Measurements from ENCODE around the gene VSIG10.

Gene VSIG10

GRCh38 chr12:118017926-118018325 lies 85.9 kb downstream of the VSIG10 start:
- no peak for TF ChIP-seq CTCF (IDR thresholded peaks at IDR 0.05)

GRCh38 chr12:118016424-118017264 lies 87.2 kb downstream of the VSIG10 start, which contains the start of gene RFC5:
RFC5 (plus strand) TSS chr12:118016703; CDS start chr12:118016828, 125 bp downstream.
- no peak for TF ChIP-seq CTCF (IDR thresholded peaks at IDR 0.05)

- TF ChIP-seq CTCF (IDR thresholded peaks at IDR 0.05): no peak
These were observed 87.9 kb downstream of the VSIG10 start for GRCh38 chr12:118015944-118016343.

- TF ChIP-seq CTCF (IDR thresholded peaks at IDR 0.05): no peak
These were observed 88.5 kb downstream of the VSIG10 start for GRCh38 chr12:118015306-118015705.
